ENCODE results near the gene TTC32. TPM values are rescaled to one million over a fixed set of nuclear protein-coding genes. Genes with fewer than 3 reads are reported as not detected.
A peak's percentile ranks its signal among the peaks of the same experiment; 100 is the strongest.

Gene TTC32
- total and polyA plus RNA-seq, 8 donors: 3.2 to 24.3 (median 5.2) TPM

GRCh38 chr2:19943189-19943588 is 41.4 kb upstream of the TTC32 start:
- no peak for FAIRE-seq
- no peaks in the 10 kb centered on the region for H3K27me3 ChIP-seq

DNA sequence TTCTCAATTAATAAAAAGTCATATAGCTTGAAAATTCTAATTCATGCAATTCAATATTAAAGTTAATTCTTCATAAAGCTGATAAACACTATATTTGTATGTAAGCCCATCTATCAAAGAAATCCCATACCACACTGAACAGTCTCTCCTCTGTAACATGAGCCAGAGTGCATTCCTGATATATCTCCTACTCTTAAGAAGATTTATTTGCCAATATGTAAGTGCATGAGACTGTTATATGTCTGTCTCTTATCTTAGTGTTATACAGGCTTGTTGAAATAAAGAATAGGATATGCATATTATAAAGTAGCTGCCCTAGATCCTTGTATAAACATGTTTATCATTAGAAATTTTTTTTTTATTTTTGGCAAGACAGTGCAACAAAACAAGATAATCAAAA is 40.4 kb upstream of the TTC32 start:
- no peak for ATAC-seq
- Histone ChIP-seq H3K4me1 (no peaks in the 10 kb centered on the region), H3K36me3 (peaks cover 0 to 8% (median 3%) of the 10 kb centered on the region in 3 donors), H3K9me3 (no peaks in the 10 kb centered on the region), H3K27ac (no peak overlapping the region), H3K4me3 (no peak overlapping the region), H3K27me3 (no peaks in the 10 kb centered on the region)
- no peak for TF ChIP-seq CTCF (IDR thresholded peaks at IDR 0.05)
- intact Hi-C loops (cut with DNase I): no loop called here
- no peak for DNase-seq
- no peak for FAIRE-seq

More at GRCh38 chr2:19943189-19943588, 41.4 kb upstream of the TTC32 start:
- Histone ChIP-seq H3K9me3 (no peaks in the 10 kb centered on the region), H3K27ac (no peak overlapping the region), H3K4me1 (no peaks in the 10 kb centered on the region), H3K4me3 (no peak overlapping the region), H3K36me3 (no peaks in the 10 kb centered on the region)
- 9 to 12% methylated on average over 1 of the region's 1 CpG for WGBS, 2 donors
- intact Hi-C loops (cut with DNase I): no loop called here
- no peak for DNase-seq
- TF ChIP-seq CTCF (IDR thresholded peaks at IDR 0.05): no peak
- no peak for ATAC-seq

DNA sequence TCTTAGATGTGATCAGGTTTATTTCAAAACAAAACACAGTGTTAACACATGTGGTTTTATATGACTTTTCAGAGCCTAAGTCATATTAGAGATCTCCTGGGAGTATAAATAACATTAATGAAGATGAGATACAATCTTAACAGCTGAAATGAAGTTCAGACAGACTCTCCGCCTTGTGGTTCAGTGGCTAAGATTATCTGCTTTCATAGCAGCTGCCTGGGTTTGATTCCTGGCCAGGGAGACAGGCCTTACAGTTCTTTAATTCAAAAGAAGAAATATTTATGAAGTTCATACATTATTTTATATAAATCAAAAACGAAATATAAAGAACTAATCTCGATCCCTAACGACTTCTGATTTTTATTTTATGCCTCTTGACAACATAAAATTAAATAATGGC is 35.2 kb upstream of the TTC32 start:
- ATAC-seq: no peak
- no peaks in the 10 kb centered on the region for H3K27me3 ChIP-seq
- FAIRE-seq: no peak
- H3K9me3 ChIP-seq: no peaks in the 10 kb centered on the region
- H3K36me3 ChIP-seq: peaks cover 2 to 15% (median 7%) of the 10 kb centered on the region in 3 donors
- no peak overlapping the region for H3K4me3 ChIP-seq
- no peak overlapping the region for H3K27ac ChIP-seq
- intact Hi-C loops (cut with DNase I): no loop called here
- no peak for DNase-seq
- peaks cover 0 to 7% (median 0%) of the 10 kb centered on the region in 3 donors for H3K4me1 ChIP-seq
- WGBS, 2 donors: 79 to 90% methylated on average over 4 of the region's 4 CpGs
- no peak for TF ChIP-seq CTCF (IDR thresholded peaks at IDR 0.05)

DNA sequence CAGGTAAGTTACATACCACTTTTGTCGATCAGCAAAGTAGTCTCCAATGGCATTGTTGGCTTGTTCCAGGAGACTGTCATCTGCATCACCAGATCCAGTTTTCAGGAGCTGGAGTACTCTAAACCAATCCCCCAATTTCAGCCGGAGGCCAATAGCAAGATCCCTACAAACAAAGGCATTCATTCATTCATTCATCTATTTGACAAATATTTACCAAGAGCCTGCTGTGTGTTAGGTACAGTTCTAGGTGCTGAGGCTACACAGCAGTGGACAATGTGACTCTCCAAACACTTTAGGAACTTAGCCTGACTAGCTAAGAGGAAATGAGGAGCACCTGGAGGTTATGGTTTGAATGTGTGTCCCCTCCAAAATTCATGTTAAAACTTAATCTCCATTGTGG is 34.4 kb upstream of the TTC32 start:
- H3K4me1 ChIP-seq: peaks cover 0 to 7% (median 0%) of the 10 kb centered on the region in 3 donors
- H3K4me3 ChIP-seq: no peak overlapping the region
- intact Hi-C loops (cut with DNase I): no loop called here
- 87 to 95% methylated on average over 2 of the region's 2 CpGs for WGBS, 2 donors
- no peaks in the 10 kb centered on the region for H3K9me3 ChIP-seq
- peaks cover 2 to 15% (median 7%) of the 10 kb centered on the region in 3 donors for H3K36me3 ChIP-seq
- H3K27me3 ChIP-seq: no peaks in the 10 kb centered on the region
- FAIRE-seq (no peak), DNase-seq (no peak), ATAC-seq (no peak)
- no peak for TF ChIP-seq CTCF (IDR thresholded peaks at IDR 0.05)
- H3K27ac ChIP-seq: no peak overlapping the region

- peak overlapping the region in 2 of 4 donors; percentile 1 to 42 for H3K27ac ChIP-seq
- peaks cover 0 to 7% (median 0%) of the 10 kb centered on the region in 3 donors for H3K4me1 ChIP-seq
- H3K36me3 ChIP-seq: peaks cover 2 to 23% (median 7%) of the 10 kb centered on the region in 3 donors
- intact Hi-C loops (cut with DNase I): no loop called here
- H3K9me3 ChIP-seq: no peaks in the 10 kb centered on the region
- DNase-seq (no peak), ATAC-seq (peak in 2 of 4 donors; percentile 67 to 71), FAIRE-seq (no peak)
- no peaks in the 10 kb centered on the region for H3K27me3 ChIP-seq
- 37 to 42% methylated on average over 5 of the region's 5 CpGs for WGBS, 2 donors
- TF ChIP-seq CTCF (IDR thresholded peaks at IDR 0.05): no peak
- H3K4me3 ChIP-seq: no peak overlapping the region
Measured at GRCh38 chr2:19933351-19933981, 31.7 kb upstream of the TTC32 start.
